Measurements from ENCODE around the gene TYRP1. TPM values are rescaled to one million over a fixed set of nuclear protein-coding genes. Genes with fewer than 3 reads are reported as not detected.

The TYRP1 gene
- total RNA-seq, 2 experiments from 2014 or later: not detected

GRCh38 chr9:12753931-12754330 lies 60.7 kb downstream of the TYRP1 start:
- no peak overlapping the region for H3K4me3 Mint-ChIP-seq
- H3K9me3 Mint-ChIP-seq: peaks cover 4% of the 10 kb centered on the region
- H3K27ac Mint-ChIP-seq: no peak overlapping the region
- H3K36me3 Mint-ChIP-seq (ENCODE audit: low read depth): no peaks in the 10 kb centered on the region
- no peaks in the 10 kb centered on the region for H3K4me1 Mint-ChIP-seq (ENCODE audit: low read depth)
- H3K27me3 Mint-ChIP-seq (ENCODE audit: low read depth): no peaks in the 10 kb centered on the region
- no peak for DNase-seq
- CTCF ChIA-PET: no interaction called here
- intact Hi-C loops (cut with micrococcal nuclease): no loop called here

- Mint-ChIP-seq H3K9me3 (peaks cover 3% of the 10 kb centered on the region), H3K36me3 (ENCODE audit: low read depth) (no peaks in the 10 kb centered on the region), H3K4me3 (no peak overlapping the region), H3K4me1 (ENCODE audit: low read depth) (no peaks in the 10 kb centered on the region), H3K27ac (no peak overlapping the region), H3K27me3 (ENCODE audit: low read depth) (no peaks in the 10 kb centered on the region)
- intact Hi-C loops (cut with micrococcal nuclease): no loop called here
- CTCF ChIA-PET: no interaction called here
- DNase-seq: no peak
Observed at GRCh38 chr9:12759761-12760160, 66.6 kb downstream of the TYRP1 start.

Other genes starting within 250 kb of the TYRP1 start
- gene LURAP1L, start 81.6 kb downstream of the TYRP1 start, total RNA-seq: not detected

Data from activated naive CD4-positive, alpha-beta T cell treated with anti-CD3 and anti-CD28 coated beads for 36 hours (primary cell).